C4-2B (cell line): Measurements from ENCODE around the gene CNTRL.

Source experiments
- H3K27ac ChIP-seq: fragments of 450-650 bp; 2 replicates; pipeline ENCODE4 v1.5.1; 2017
- CTCF ChIP-seq: fragments of 450-650 bp; conservative IDR thresholded peaks from 2 replicates; pipeline ENCODE4 v1.5.1; 2017; ENCODE audit warnings: mild to moderate bottlenecking
- ZFX ChIP-seq: fragments of 450-650 bp; IDR thresholded peaks from 2 replicates; pipeline ENCODE4 v1.6.1; 2017

CNTRL gene

GRCh38 chr9:121217609-121218292 lies 143.0 kb downstream of the CNTRL start:
- H3K27ac ChIP-seq: no peak overlapping the region
- TF ChIP-seq ZFX: no peak
- no peak for TF ChIP-seq CTCF

GRCh38 chr9:121218357-121219027 lies 143.7 kb downstream of the CNTRL start:
- TF ChIP-seq ZFX: no peak
- TF ChIP-seq CTCF: no peak
- no peak overlapping the region for H3K27ac ChIP-seq

- TF ChIP-seq CTCF (no peak), ZFX (no peak)
- no peak overlapping the region for H3K27ac ChIP-seq
Measured at GRCh38 chr9:121219530-121219929, 144.8 kb downstream of the CNTRL start.

GRCh38 chr9:121220996-121221663 lies 146.4 kb downstream of the CNTRL start:
- TF ChIP-seq CTCF: no peak
- no peak for TF ChIP-seq ZFX

GRCh38 chr9:121221664-121222055 lies 146.9 kb downstream of the CNTRL start:
- H3K27ac ChIP-seq: no peak overlapping the region

More at GRCh38 chr9:121220996-121221663, 146.4 kb downstream of the CNTRL start:
- H3K27ac ChIP-seq: no peak overlapping the region

GRCh38 chr9:121222524-121223171 lies 147.9 kb downstream of the CNTRL start:
- no peak overlapping the region for H3K27ac ChIP-seq
- TF ChIP-seq ZFX (no peak), CTCF (peak; percentile 92)

More at GRCh38 chr9:121221664-121222055, 146.9 kb downstream of the CNTRL start:
- TF ChIP-seq CTCF (no peak), ZFX (no peak)

GRCh38 chr9:121225240-121225639 lies 150.5 kb downstream of the CNTRL start:
- H3K27ac ChIP-seq: no peak overlapping the region
- no peak for TF ChIP-seq ZFX
- no peak for TF ChIP-seq CTCF
